NCI-H1105 (cell line): ENCODE measurements around the gene ANO8.

ENCODE experiments used
- DNase-seq: peaks from one replicate; lab custom pipeline; 2025; lab: John Stamatoyannopoulos, UW

Gene ANO8

GRCh38 chr19:17327654-17328516, 6.8 kb downstream of the ANO8 start:
- DNase-seq: peak; percentile 33

- DNase-seq: no peak
Observed at GRCh38 chr19:17327068-17327653, 7.5 kb downstream of the ANO8 start.

GRCh38 chr19:17326595-17326966, 8.1 kb downstream of the ANO8 start:
- no peak for DNase-seq

- no peak for DNase-seq
Observed at GRCh38 chr19:17325881-17326594, 8.6 kb downstream of the ANO8 start.

GRCh38 chr19:17325133-17325532, 9.5 kb downstream of the ANO8 start:
- no peak for DNase-seq

GRCh38 chr19:17324357-17325114, 10.1 kb downstream of the ANO8 start:
- no peak for DNase-seq

- DNase-seq: no peak
Observed at GRCh38 chr19:17323964-17324332, 10.7 kb downstream of the ANO8 start.

GRCh38 chr19:17323300-17323963, 11.2 kb downstream of the ANO8 start:
- no peak for DNase-seq

- no peak for DNase-seq
Observed at GRCh38 chr19:17322854-17323253, 11.8 kb downstream of the ANO8 start.

- DNase-seq: no peak
Observed at GRCh38 chr19:17321655-17322489, 12.8 kb downstream of the ANO8 start.

- DNase-seq: no peak
Observed at GRCh38 chr19:17320435-17320834, 14.2 kb downstream of the ANO8 start.

GRCh38 chr19:17319473-17320238, 15.0 kb downstream of the ANO8 start:
- DNase-seq: no peak

- DNase-seq: no peak
Observed at GRCh38 chr19:17318966-17319365, 15.7 kb downstream of the ANO8 start.

GRCh38 chr19:17314007-17314593, 20.6 kb downstream of the ANO8 start:
- DNase-seq: no peak

- no peak for DNase-seq
Observed at GRCh38 chr19:17312189-17313113, 22.2 kb downstream of the ANO8 start.

- no peak for DNase-seq
Observed at GRCh38 chr19:17311455-17312188, 23.0 kb downstream of the ANO8 start.

GRCh38 chr19:17309965-17310461, 24.6 kb downstream of the ANO8 start:
- no peak for DNase-seq
